GM18519 (cell line): ENCODE results near the gene VARS2.
"Not testable (repeated sequence)": the region's sequence is repeated elsewhere in the genome, so short reads cannot be mapped to it uniquely, and the experiment has no call there.

Source experiments
- ATAC-seq: cut with Tn5 transposase; IDR thresholded peaks from one replicate; pipeline ENCODE4 v1.9.1; 2021; ENCODE audit warnings: mild to moderate bottlenecking, moderate library complexity; ENCODE audit not compliant: unreplicated experiment, low FRiP score

VARS2 gene

GRCh38 chr6:30955367-30956042 lies 41.5 kb downstream of the VARS2 start:
- ATAC-seq = peak; percentile 51

DNA sequence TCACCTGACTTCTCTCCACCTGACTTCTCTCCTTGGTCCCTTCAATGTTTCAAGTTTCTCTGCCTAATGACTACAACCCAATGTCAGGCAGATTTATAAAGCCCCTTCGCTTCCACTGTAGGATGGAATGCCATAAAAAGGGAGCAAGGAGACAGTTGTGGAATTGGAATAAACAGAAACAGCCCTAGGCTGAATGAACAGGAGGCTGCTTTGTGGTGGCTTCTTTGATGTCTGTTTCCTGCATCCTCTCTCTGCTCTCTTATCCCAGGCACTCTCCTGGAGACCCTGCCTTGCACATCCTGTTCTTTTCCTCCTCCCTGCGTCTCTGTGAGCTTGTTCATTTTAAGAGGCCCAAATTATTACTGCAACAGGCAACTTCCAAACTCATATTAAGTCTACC lies 43.7 kb downstream of the VARS2 start:
- no peak for ATAC-seq

GRCh38 chr6:30960907-30961673 lies 47.1 kb downstream of the VARS2 start:
- ATAC-seq = no peak

DNA sequence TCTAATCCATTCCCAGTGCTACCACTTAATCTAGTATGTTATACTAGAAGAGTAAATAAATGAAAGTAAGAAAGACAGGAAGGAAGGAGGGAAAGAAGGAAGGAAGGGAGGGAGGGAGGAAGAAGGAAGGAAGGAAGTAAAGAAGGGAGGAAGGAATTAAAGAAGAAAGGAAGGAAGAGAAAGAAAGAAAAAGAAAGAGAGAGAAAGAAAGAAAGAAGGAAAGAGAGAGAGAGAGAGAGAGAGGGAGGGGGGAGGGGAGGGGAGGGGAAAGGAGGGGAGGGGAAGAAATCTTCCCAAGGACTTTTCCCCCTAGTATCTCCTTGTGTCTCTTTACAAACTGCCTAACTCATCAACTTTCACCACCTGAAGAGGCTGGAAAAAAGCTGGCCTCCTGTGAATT lies 48.7 kb downstream of the VARS2 start:
- ATAC-seq = no peak

- ATAC-seq = no peak
Observed at GRCh38 chr6:30963641-30964040, 49.6 kb downstream of the VARS2 start.

DNA sequence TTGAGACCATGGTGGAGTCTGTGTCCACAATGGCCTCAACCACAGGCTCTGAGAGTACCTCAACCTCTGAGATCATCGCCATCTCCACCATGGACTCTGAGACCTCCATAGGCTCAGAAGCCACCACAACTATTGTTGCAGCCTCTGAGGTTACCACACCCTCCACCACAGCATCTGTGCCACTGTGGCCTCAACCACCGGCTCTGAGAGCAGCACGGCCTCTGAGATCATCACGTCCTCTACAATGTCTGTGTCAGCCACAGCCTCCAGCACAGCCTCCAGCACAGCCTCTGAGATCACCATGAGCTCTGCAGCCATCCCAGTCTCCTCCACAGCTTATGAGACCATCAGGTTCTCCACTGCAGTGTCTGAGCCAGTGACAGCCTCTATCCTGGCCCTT lies 50.0 kb downstream of the VARS2 start:
- ATAC-seq = no peak

DNA sequence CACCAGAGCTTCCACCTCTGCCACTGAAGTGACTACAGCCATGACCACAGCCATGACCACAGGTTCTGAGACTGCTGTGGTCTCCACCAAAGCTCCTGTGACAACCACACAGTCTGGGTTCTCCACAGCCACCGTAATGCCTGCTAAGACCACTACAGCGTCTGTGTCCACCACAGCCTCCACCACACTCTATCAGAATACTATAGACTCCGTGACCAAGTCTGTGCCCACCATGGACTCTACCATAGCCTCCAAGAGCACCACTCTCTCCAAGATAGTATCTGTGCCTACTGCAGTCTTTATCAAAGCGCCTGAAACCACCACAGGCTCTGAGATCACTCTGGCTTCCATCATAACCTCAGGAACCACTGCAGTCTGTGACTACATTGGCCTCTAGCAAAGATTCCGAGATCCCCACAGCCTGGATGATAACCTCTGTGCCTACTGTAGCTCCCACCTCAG lies 51.1 kb downstream of the VARS2 start:
- no peak for ATAC-seq

GRCh38 chr6:30966154-30966553 lies 52.1 kb downstream of the VARS2 start:
- no peak for ATAC-seq

DNA sequence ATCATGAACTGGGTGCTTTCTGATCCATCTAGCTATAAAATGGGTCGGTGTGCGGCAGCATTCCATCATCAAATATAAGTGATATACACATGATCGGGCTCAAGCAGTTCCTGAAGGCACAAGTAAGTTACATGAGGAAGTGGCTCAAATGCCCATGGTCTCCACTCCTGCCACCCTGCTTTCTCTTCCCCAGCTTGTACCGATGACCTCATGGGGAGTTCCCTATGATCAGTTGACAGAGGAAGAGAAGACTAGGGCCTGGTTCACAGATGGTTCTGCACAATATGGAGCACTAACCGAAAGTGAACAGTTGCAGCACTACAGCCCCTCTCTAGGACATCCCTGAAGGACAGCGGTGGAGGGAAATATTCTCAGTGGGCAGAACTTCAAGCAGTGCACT lies 55.1 kb downstream of the VARS2 start:
- not testable (repeated sequence) for ATAC-seq

DNA sequence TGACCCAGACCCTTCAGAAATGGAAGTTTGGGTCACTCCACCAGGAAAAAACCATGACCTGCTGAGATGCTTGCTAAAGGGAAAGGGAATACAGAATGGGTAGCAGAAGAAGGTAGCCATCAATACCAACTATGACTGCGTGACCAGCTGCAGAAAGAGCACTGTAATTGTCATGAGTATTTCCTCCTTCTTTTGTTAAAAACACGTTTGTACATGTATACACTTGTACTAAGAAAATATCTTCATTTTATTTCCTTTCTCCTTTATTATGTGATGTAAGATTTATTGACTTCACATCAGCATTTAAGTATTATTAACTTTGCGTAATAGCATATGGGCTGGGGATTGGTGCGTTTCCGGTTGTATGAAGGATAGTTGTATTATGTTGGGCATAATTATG lies 56.9 kb downstream of the VARS2 start:
- no peak for ATAC-seq

DNA sequence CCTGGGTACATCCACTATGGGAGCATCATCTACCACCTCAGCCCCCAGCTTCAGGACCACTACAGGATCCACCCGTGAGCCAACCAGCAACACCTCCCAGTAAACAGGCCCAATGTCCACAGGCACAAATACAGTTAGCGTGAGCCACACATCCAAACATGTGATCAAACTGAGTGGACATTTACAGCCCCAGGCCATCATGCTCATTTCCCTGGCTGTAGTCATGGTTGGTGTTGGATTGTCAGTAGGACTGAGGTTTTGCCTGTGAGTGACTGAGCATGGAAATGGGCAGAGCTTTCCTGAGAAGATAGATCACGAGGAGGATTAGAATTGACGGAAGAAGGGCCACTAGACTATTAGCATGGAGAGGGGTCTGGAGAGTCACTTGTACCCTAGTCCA lies 58.8 kb downstream of the VARS2 start:
- no peak for ATAC-seq

- ATAC-seq = no peak
Observed at GRCh38 chr6:30974490-30975252, 60.6 kb downstream of the VARS2 start.
